H1 (cell line): ENCODE measurements around the gene RER1. TPM values are rescaled to one million over a fixed set of nuclear protein-coding genes. Genes with fewer than 3 reads are reported as not detected.
A peak's percentile ranks its signal among the peaks of the same experiment; 100 is the strongest.

Experiments
- CTCF ChIA-PET: fragments of 300-600 bp; sonication (Branson Sonifier 250); formaldehyde crosslinking; loops from one replicate; lab custom pipeline; 2021; ENCODE audit not compliant: partially characterized antibody; lab: Charles Lee
- POLR2A ChIA-PET: fragments of 300-600 bp; sonication (Branson Sonifier 250); formaldehyde crosslinking; loops from one replicate; lab custom pipeline; 2021; ENCODE audit warnings: inconsistent platforms; ENCODE audit not compliant: partially characterized antibody; lab: Charles Lee
- DNase-seq, 2 experiments: peaks; one replicate each; pipeline versions ENCODE4 v3.0.0 to v3.0.0-alpha.2; 2010 to 2022; ENCODE audit warnings: low spot score in 2 of 2, low read depth in 1 of 2, mixed read lengths in 1 of 2
- FAIRE-seq: peaks from 2 replicates; lab custom pipeline; 2011; peaks lifted over from hg19 to GRCh38; lab: Jason Lieb, UNC
- H2AFZ ChIP-seq: 2 replicates; pipeline ENCODE4 v1.8.1; 2012; ENCODE audit warnings: low read length, inconsistent platforms
- H2AK5ac ChIP-seq: 2 replicates; pipeline ENCODE4 v1.6.1; 2013; ENCODE audit warnings: low read depth, low read length
- H2BK120ac ChIP-seq: replicated peaks from 2 replicates; pipeline ENCODE3; 2013; ENCODE audit warnings: low read depth, low read length, inconsistent platforms
- H2BK12ac ChIP-seq: 2 replicates; pipeline ENCODE4 v1.6.1; 2013; ENCODE audit warnings: low read depth, low read length
- H2BK15ac ChIP-seq: 2 replicates; pipeline ENCODE4 v1.6.1; 2013; ENCODE audit warnings: low read length
- H2BK20ac ChIP-seq: 2 replicates; pipeline ENCODE4 v1.6.1; 2013; ENCODE audit warnings: low read length
- H2BK5ac ChIP-seq: 2 replicates; pipeline ENCODE4 v1.6.1; 2013; ENCODE audit warnings: low read depth, low read length
- H3K14ac ChIP-seq: 2 replicates; pipeline ENCODE4 v1.6.1; 2013; ENCODE audit warnings: inconsistent platforms; ENCODE audit not compliant: insufficient read length
- H3K18ac ChIP-seq: 2 replicates; pipeline ENCODE4 v1.6.1; 2013; ENCODE audit warnings: low read length; ENCODE audit errors: extremely low read depth
- H3K23ac ChIP-seq: 2 replicates; pipeline ENCODE4 v1.6.1; 2013; ENCODE audit warnings: inconsistent platforms; ENCODE audit not compliant: insufficient read length
- H3K23me2 ChIP-seq: 2 replicates; pipeline ENCODE4 v1.6.1; 2013; ENCODE audit warnings: low read depth, low read length
- H3K27ac ChIP-seq: 2 replicates; pipeline ENCODE4 v1.6.1; 2011; ENCODE audit warnings: low read depth, low read length, inconsistent platforms
- H3K27me3 ChIP-seq, 4 experiments: replicated peaks in 1 of 4; 1 replicate in 1 of 4; 2 replicates in 3 of 4; pipeline versions ENCODE4 v1.6.1 to v1.8.1; 2011 to 2013; ENCODE audit warnings: low read length in 3 of 4, mild to moderate bottlenecking in 3 of 4, inconsistent platforms in 2 of 4, mixed read lengths in 2 of 4, moderate library complexity in 1 of 4; ENCODE audit not compliant: control insufficient read depth in 3 of 4, insufficient read depth in 3 of 4; ENCODE audit errors: extremely low read depth in 1 of 4
- H3K36me3 ChIP-seq, 4 experiments: 2 replicates each; pipeline versions ENCODE4 v1.6.1 to v1.8.1; 2011 to 2013; ENCODE audit warnings: mild to moderate bottlenecking in 4 of 4, low read length in 3 of 4, moderate library complexity in 2 of 4, control low read depth in 1 of 4, inconsistent platforms in 1 of 4; ENCODE audit not compliant: insufficient read depth in 4 of 4, control insufficient read depth in 2 of 4
- H3K4ac ChIP-seq: replicated peaks from 2 replicates; pipeline ENCODE3; 2013; ENCODE audit warnings: low read length, low read depth, mixed read lengths, inconsistent platforms; ENCODE audit not compliant: insufficient read length
- H3K4me1 ChIP-seq, 4 experiments: replicated peaks in 1 of 4; 1 replicate in 1 of 4; 2 replicates in 3 of 4; pipeline versions ENCODE4 v1.6.1 to v1.8.1; 2011 to 2013; ENCODE audit warnings: low read length in 3 of 4, inconsistent platforms in 2 of 4, mixed read lengths in 1 of 4; ENCODE audit not compliant: insufficient read depth in 4 of 4, control insufficient read depth in 3 of 4
- H3K4me2 ChIP-seq, 2 experiments: 2 replicates each; pipeline versions ENCODE4 v1.6.1 to v1.8.1; 2011 to 2013; ENCODE audit warnings: low read depth in 2 of 2, low read length in 2 of 2, control low read depth in 1 of 2, inconsistent platforms in 1 of 2, mild to moderate bottlenecking in 1 of 2; ENCODE audit not compliant: insufficient read depth in 1 of 2
- H3K4me3 ChIP-seq, 4 experiments: fragments of 200-600, 300-600 bp in 1 of 4; sonication (generic), shearing (Covaris generic), sonication (Bioruptor Twin) in 1 of 4; 2 replicates each; pipeline versions ENCODE4 v1.5.1 to v1.8.1; 2011 to 2016; ENCODE audit warnings: low read length in 4 of 4, low read depth in 3 of 4, control low read depth in 2 of 4, inconsistent platforms in 2 of 4, mild to moderate bottlenecking in 2 of 4, mixed read lengths in 1 of 4, moderate library complexity in 1 of 4; ENCODE audit not compliant: insufficient read depth in 2 of 4; ENCODE audit errors: extremely low read depth in 1 of 4
- H3K56ac ChIP-seq: replicated peaks from 2 replicates; pipeline ENCODE3; 2013; ENCODE audit warnings: low read depth, mild to moderate bottlenecking, mixed read lengths, low read length, inconsistent platforms; ENCODE audit not compliant: insufficient read length
- H3K79me1 ChIP-seq: 2 replicates; pipeline ENCODE4 v1.6.1; 2013; ENCODE audit warnings: low read depth, low read length, control low read depth
- H3K79me2 ChIP-seq, 2 experiments: 2 replicates each; pipeline versions ENCODE4 v1.6.1 to v1.8.1; 2012 to 2013; ENCODE audit warnings: low read length in 2 of 2, mild to moderate bottlenecking in 2 of 2, inconsistent platforms in 1 of 2; ENCODE audit not compliant: insufficient read depth in 2 of 2, control insufficient read depth in 1 of 2
- H3K9ac ChIP-seq, 4 experiments: replicated peaks in 1 of 4; 1 replicate in 1 of 4; 2 replicates in 3 of 4; pipeline versions ENCODE4 v1.6.1 to v1.8.1; 2011 to 2013; ENCODE audit warnings: low read depth in 3 of 4, low read length in 3 of 4, control low read depth in 2 of 4, mild to moderate bottlenecking in 2 of 4, moderate library complexity in 2 of 4, inconsistent platforms in 1 of 4; ENCODE audit errors: extremely low read depth in 1 of 4
- H3K9me3 ChIP-seq, 2 experiments: 2 replicates each; pipeline versions ENCODE4 v1.6.1 to v1.8.1; 2012 to 2013; ENCODE audit warnings: mild to moderate bottlenecking in 2 of 2, moderate library complexity in 2 of 2, control low read depth in 1 of 2, inconsistent platforms in 1 of 2, low read depth in 1 of 2, low read length in 1 of 2, mixed read lengths in 1 of 2; ENCODE audit not compliant: insufficient read depth in 2 of 2
- H4K20me1 ChIP-seq, 2 experiments: replicated peaks in 1 of 2; 2 replicates each; pipeline versions ENCODE3 to v1.8.1; 2011 to 2013; ENCODE audit warnings: inconsistent platforms in 2 of 2, low read length in 2 of 2, mild to moderate bottlenecking in 1 of 2; ENCODE audit not compliant: insufficient read depth in 2 of 2, control insufficient read depth in 1 of 2
- H4K5ac ChIP-seq: 2 replicates; pipeline ENCODE4 v1.6.1; 2013; ENCODE audit warnings: low read length, low read depth, mixed read lengths, inconsistent platforms; ENCODE audit not compliant: insufficient read length
- H4K8ac ChIP-seq: 2 replicates; pipeline ENCODE4 v1.8.0; 2013; ENCODE audit warnings: mild to moderate bottlenecking, moderate library complexity, low read length, inconsistent platforms; ENCODE audit not compliant: insufficient read depth; ENCODE audit errors: extremely low read depth
- H4K91ac ChIP-seq: replicated peaks from 2 replicates; pipeline ENCODE3; 2013; ENCODE audit warnings: low read length, mixed read lengths, inconsistent platforms; ENCODE audit not compliant: insufficient read length
- ASH2L ChIP-seq: fragments of 200-600, 300-600 bp; sonication (generic); IDR thresholded peaks from one replicate; pipeline ENCODE4 v1.7.1; 2017; ENCODE audit warnings: low read length
- CBX8 ChIP-seq: fragments of 300-800, 300-1000 bp; sonication (generic); IDR thresholded peaks from 2 replicates; pipeline ENCODE4 v1.7.1; 2016; ENCODE audit warnings: low read depth, low read length, borderline replicate concordance
- CTBP2 ChIP-seq: IDR thresholded peaks from 2 replicates; pipeline ENCODE4 v1.7.0; 2011; ENCODE audit warnings: borderline replicate concordance, mild to moderate bottlenecking, moderate library complexity, mixed read lengths, low read length; ENCODE audit not compliant: insufficient read depth, insufficient read length
- YY1 ChIP-seq: IDR thresholded peaks from 2 replicates; pipeline ENCODE4 v1.6.1; 2011; ENCODE audit warnings: low read depth, mild to moderate bottlenecking, low read length
- WGBS, 2 experiments: shearing (Covaris generic) in 1 of 2; methylation state at CpG; one replicate each; pipeline versions ENCODE4 v1.1.6 to v1.1.7; 2013 to 2015; ENCODE audit warnings: low lambda C conversion rate in 2 of 2, mixed read lengths in 2 of 2, inconsistent platforms in 1 of 2, low coverage in 1 of 2, missing lambda C conversion rate in 1 of 2; ENCODE audit not compliant: insufficient replicate concordance in 2 of 2, insufficient coverage in 1 of 2, insufficient read length in 1 of 2; ENCODE audit errors: extremely low coverage in 1 of 2, missing lambda C conversion rate in 1 of 2; 5-methylcytosine and 5-hydroxymethylcytosine counted together
- polyA plus RNA-seq, 7 experiments: library from polyadenylated mRNA; depleted of rRNA in 3 of 7; stranded (reverse) in 5 of 7; unstranded in 2 of 7; fragments of >200 nt in 5 of 7; fragments of 200-250 nt in 2 of 7; gene quantifications; 1 replicate in 5 of 7; 2 replicates in 1 of 7; 4 replicates in 1 of 7; pipeline versions ENCODE4 v1.2.1 to v1.2.3, GENCODE V29; 2011 to 2013; ENCODE audit warnings: missing spikeins in 2 of 7, mixed read lengths in 2 of 7
- total RNA-seq: library from RNA; stranded (reverse); fragmentation: NEBNext Ultra II Directional; extraction: Animal tissue kit (Norgen Biotek cat#: 25700); gene quantifications from 2 replicates; pipeline ENCODE4 v1.2.1, GENCODE V29; 2021

Gene RER1
- total and polyA plus RNA-seq, 2 of the 8 experiments (the other 6 are each of a cell fraction or from before 2014, with no cell fraction given), result 102 to 134 TPM

GRCh38 chr1:2384130-2384860 lies 7.3 kb upstream of the RER1 start:
- Histone ChIP-seq H2BK20ac (no peak overlapping the region), H3K36me3 (no peaks in the 10 kb centered on the region; a peak in 1 of 8 replicates), H3K14ac (no peak overlapping the region), H2BK12ac (no peak overlapping the region), H3K27ac (no peak overlapping the region), H3K4me1 (peaks cover 0 to 2% (median under 1%) of the 10 kb centered on the region in 4 experiments; a peak in 3 of 7 replicates), H3K9ac (no peak overlapping the region)
- DNase-seq, result no peak
- TF ChIP-seq ASH2L, result no peak
- no peak for TF ChIP-seq YY1
- no peak for TF ChIP-seq CBX8
- TF ChIP-seq CTBP2, result no peak
- TF ChIP-seq, all 59 proteins: peak for 0
- Histone ChIP-seq H3K4ac (no peak overlapping the region), H3K4me2 (no peak overlapping the region), H2BK5ac (no peak overlapping the region), H3K79me2 (no peaks in the 10 kb centered on the region), H3K4me3 (no peak overlapping the region), H2AFZ (no peak overlapping the region), H4K8ac (no peak overlapping the region), H3K27me3 (no peaks in the 10 kb centered on the region), H3K79me1 (no peaks in the 10 kb centered on the region), H2BK15ac (no peak overlapping the region), H4K20me1 (peaks cover 0 to 1% of the 10 kb centered on the region in 2 experiments), H3K56ac (no peak overlapping the region), H4K91ac (no peak overlapping the region), H3K23me2 (no peaks in the 10 kb centered on the region), H2AK5ac (peak overlapping the region; percentile 49; the same call in 1 of the 2 replicates), H4K5ac (no peak overlapping the region), H3K9me3 (no peaks in the 10 kb centered on the region), H3K18ac (no peak overlapping the region), H2BK120ac (no peak overlapping the region), H3K23ac (no peak overlapping the region)
- no peak for FAIRE-seq
- WGBS, 2 experiments, result 92% methylated on average over 20 of the region's 21 CpGs; no CpG with 5 or more reads in 1 of the 2 experiments
- POLR2A ChIA-PET, result interaction anchor here (0.6 to 2.9 kb wide), 8 partner anchors 13 to 180 kb away, joined by 3 to 13 read pairs (median 3); no protein-coding TSS in a partner anchor
- CTCF ChIA-PET, result interaction anchor here (0.8 to 5.5 kb wide), 10 partner anchors 10 to 1069 kb away, joined by 3 to 154 read pairs (median 4); partner anchors contain the start of gene FAAP20
